T-helper 1 cell treated with Interleukin-12 subunit alpha and Interleukin-12 subunit beta and Interleukin-4 antibody, amounts not matched to agents 30 μg/mL and 1 μg/mL, for 36 hours (primary cell): ENCODE measurements around the gene INPP4B.

Experiments
- H3K27ac Mint-ChIP-seq: one replicate; pipeline ENCODE4 v1.8.0; 2021; ENCODE audit warnings: mild to moderate bottlenecking, mixed read lengths
- H3K27me3 Mint-ChIP-seq: one replicate; pipeline ENCODE4 v1.8.0; 2021; ENCODE audit warnings: low read depth, mixed read lengths
- H3K36me3 Mint-ChIP-seq: one replicate; pipeline ENCODE4 v1.8.0; 2021; ENCODE audit warnings: low read depth, mixed read lengths
- H3K4me1 Mint-ChIP-seq: one replicate; pipeline ENCODE4 v1.8.0; 2021; ENCODE audit warnings: low read depth, mixed read lengths
- H3K4me3 Mint-ChIP-seq: one replicate; pipeline ENCODE4 v1.8.0; 2021; ENCODE audit warnings: mild to moderate bottlenecking, moderate library complexity, mixed read lengths
- H3K9me3 Mint-ChIP-seq: one replicate; pipeline ENCODE4 v1.8.0; 2021; ENCODE audit warnings: mixed read lengths

Gene INPP4B

GRCh38 chr4:142265536-142265935, 580.6 kb downstream of the INPP4B start:
- no peaks in the 10 kb centered on the region for H3K9me3 Mint-ChIP-seq
- no peak overlapping the region for H3K27ac Mint-ChIP-seq
- H3K27me3 Mint-ChIP-seq, result no peaks in the 10 kb centered on the region
- peaks cover 6% of the 10 kb centered on the region for H3K36me3 Mint-ChIP-seq
- peaks cover 29% of the 10 kb centered on the region for H3K4me1 Mint-ChIP-seq
- no peak overlapping the region for H3K4me3 Mint-ChIP-seq

GRCh38 chr4:142264961-142265360, 581.1 kb downstream of the INPP4B start:
- peaks cover 7% of the 10 kb centered on the region for H3K36me3 Mint-ChIP-seq
- H3K4me1 Mint-ChIP-seq, result peaks cover 29% of the 10 kb centered on the region
- no peaks in the 10 kb centered on the region for H3K27me3 Mint-ChIP-seq
- H3K4me3 Mint-ChIP-seq, result no peak overlapping the region
- no peaks in the 10 kb centered on the region for H3K9me3 Mint-ChIP-seq
- peak overlapping the region; percentile 70 for H3K27ac Mint-ChIP-seq

GRCh38 chr4:142262956-142263355, 583.1 kb downstream of the INPP4B start:
- Mint-ChIP-seq H3K27me3 (no peaks in the 10 kb centered on the region), H3K36me3 (peaks cover 11% of the 10 kb centered on the region), H3K4me3 (no peak overlapping the region), H3K9me3 (no peaks in the 10 kb centered on the region), H3K27ac (no peak overlapping the region), H3K4me1 (peaks cover 27% of the 10 kb centered on the region)

- H3K27me3 Mint-ChIP-seq, result no peaks in the 10 kb centered on the region
- H3K36me3 Mint-ChIP-seq, result peaks cover 2% of the 10 kb centered on the region
- no peak overlapping the region for H3K27ac Mint-ChIP-seq
- no peak overlapping the region for H3K4me3 Mint-ChIP-seq
- H3K9me3 Mint-ChIP-seq, result no peaks in the 10 kb centered on the region
- no peaks in the 10 kb centered on the region for H3K4me1 Mint-ChIP-seq
These were observed 597.2 kb downstream of the INPP4B start for GRCh38 chr4:142248946-142249345.

GRCh38 chr4:142243255-142243654, 602.8 kb downstream of the INPP4B start:
- Mint-ChIP-seq H3K4me3 (no peak overlapping the region), H3K36me3 (no peaks in the 10 kb centered on the region), H3K27me3 (no peaks in the 10 kb centered on the region), H3K9me3 (no peaks in the 10 kb centered on the region), H3K4me1 (no peaks in the 10 kb centered on the region), H3K27ac (no peak overlapping the region)

GRCh38 chr4:142242156-142242555, 603.9 kb downstream of the INPP4B start:
- Mint-ChIP-seq H3K9me3 (no peaks in the 10 kb centered on the region), H3K27ac (no peak overlapping the region), H3K4me1 (no peaks in the 10 kb centered on the region), H3K36me3 (no peaks in the 10 kb centered on the region), H3K4me3 (no peak overlapping the region), H3K27me3 (no peaks in the 10 kb centered on the region)

GRCh38 chr4:142238589-142238988, 607.5 kb downstream of the INPP4B start:
- Mint-ChIP-seq H3K27me3 (no peaks in the 10 kb centered on the region), H3K27ac (no peak overlapping the region), H3K9me3 (no peaks in the 10 kb centered on the region), H3K36me3 (no peaks in the 10 kb centered on the region), H3K4me3 (no peak overlapping the region), H3K4me1 (no peaks in the 10 kb centered on the region)

GRCh38 chr4:142236268-142236667, 609.8 kb downstream of the INPP4B start:
- no peaks in the 10 kb centered on the region for H3K27me3 Mint-ChIP-seq
- no peak overlapping the region for H3K4me3 Mint-ChIP-seq
- H3K4me1 Mint-ChIP-seq, result no peaks in the 10 kb centered on the region
- H3K9me3 Mint-ChIP-seq, result no peaks in the 10 kb centered on the region
- H3K27ac Mint-ChIP-seq, result no peak overlapping the region
- H3K36me3 Mint-ChIP-seq, result no peaks in the 10 kb centered on the region

GRCh38 chr4:142231787-142232186, 614.3 kb downstream of the INPP4B start:
- Mint-ChIP-seq H3K9me3 (no peaks in the 10 kb centered on the region), H3K4me1 (no peaks in the 10 kb centered on the region), H3K27me3 (no peaks in the 10 kb centered on the region), H3K27ac (no peak overlapping the region), H3K36me3 (no peaks in the 10 kb centered on the region), H3K4me3 (no peak overlapping the region)

GRCh38 chr4:142230991-142231390, 615.1 kb downstream of the INPP4B start:
- no peaks in the 10 kb centered on the region for H3K27me3 Mint-ChIP-seq

GRCh38 chr4:142226014-142226413, 620.1 kb downstream of the INPP4B start:
- no peak overlapping the region for H3K4me3 Mint-ChIP-seq
- H3K27me3 Mint-ChIP-seq, result no peaks in the 10 kb centered on the region
- no peaks in the 10 kb centered on the region for H3K9me3 Mint-ChIP-seq
- no peaks in the 10 kb centered on the region for H3K36me3 Mint-ChIP-seq
- H3K4me1 Mint-ChIP-seq, result no peaks in the 10 kb centered on the region
- H3K27ac Mint-ChIP-seq, result no peak overlapping the region

More at GRCh38 chr4:142230991-142231390, 615.1 kb downstream of the INPP4B start:
- Mint-ChIP-seq H3K9me3 (no peaks in the 10 kb centered on the region), H3K36me3 (no peaks in the 10 kb centered on the region), H3K4me1 (no peaks in the 10 kb centered on the region), H3K27ac (no peak overlapping the region), H3K4me3 (no peak overlapping the region)

- H3K4me3 Mint-ChIP-seq, result no peak overlapping the region
- H3K9me3 Mint-ChIP-seq, result no peaks in the 10 kb centered on the region
- H3K36me3 Mint-ChIP-seq, result no peaks in the 10 kb centered on the region
- H3K27me3 Mint-ChIP-seq, result no peaks in the 10 kb centered on the region
- H3K4me1 Mint-ChIP-seq, result no peaks in the 10 kb centered on the region
- H3K27ac Mint-ChIP-seq, result no peak overlapping the region
These were observed 624.0 kb downstream of the INPP4B start for GRCh38 chr4:142222127-142222526.

GRCh38 chr4:142218726-142219125, 627.4 kb downstream of the INPP4B start:
- Mint-ChIP-seq H3K36me3 (no peaks in the 10 kb centered on the region), H3K9me3 (no peaks in the 10 kb centered on the region), H3K4me3 (no peak overlapping the region), H3K27me3 (no peaks in the 10 kb centered on the region), H3K27ac (no peak overlapping the region), H3K4me1 (no peaks in the 10 kb centered on the region)

- H3K9me3 Mint-ChIP-seq, result no peaks in the 10 kb centered on the region
- no peaks in the 10 kb centered on the region for H3K27me3 Mint-ChIP-seq
- H3K36me3 Mint-ChIP-seq, result peaks cover 2% of the 10 kb centered on the region
- no peaks in the 10 kb centered on the region for H3K4me1 Mint-ChIP-seq
- no peak overlapping the region for H3K27ac Mint-ChIP-seq
- H3K4me3 Mint-ChIP-seq, result no peak overlapping the region
These were observed 634.7 kb downstream of the INPP4B start for GRCh38 chr4:142211444-142211843.

GRCh38 chr4:142203505-142203904, 642.6 kb downstream of the INPP4B start:
- Mint-ChIP-seq H3K27ac (no peak overlapping the region), H3K27me3 (no peaks in the 10 kb centered on the region), H3K4me3 (no peak overlapping the region), H3K4me1 (no peaks in the 10 kb centered on the region), H3K9me3 (no peaks in the 10 kb centered on the region), H3K36me3 (peaks cover 5% of the 10 kb centered on the region)
